T-helper 1 cell (primary cell): Measurements from ENCODE around the gene SLC13A2.
"Not testable (repeated sequence)": the region's sequence is repeated elsewhere in the genome, so short reads cannot be mapped to it uniquely, and the experiment has no call there.

Experiments used
- DNase-seq, 5 donors: peaks; one replicate each; pipeline ENCODE4 v3.0.0-alpha.2; 2012 to 2020
- total RNA-seq, 4 donors: gene quantifications; one replicate each; lab custom pipeline; 2026; lab: John Stamatoyannopoulos, UW

Gene SLC13A2
- total RNA-seq, result 0 reads per million in 4 donors

GRCh38 chr17:28473542-28473941, at the start of gene SLC13A2:
Gene SLC13A2 (plus strand): TSS chr17:28473644. CDS start chr17:28473713, 69 bp downstream.
- no peak for DNase-seq

- no peak for DNase-seq
Observed at GRCh38 chr17:28425206-28425605, 48.2 kb upstream of the SLC13A2 start.

- no peak for DNase-seq
Observed at GRCh38 chr17:28426081-28426519, 47.3 kb upstream of the SLC13A2 start.

GRCh38 chr17:28427371-28427770, 46.1 kb upstream of the SLC13A2 start:
- no peak for DNase-seq

GRCh38 chr17:28427982-28428381, 45.5 kb upstream of the SLC13A2 start:
- DNase-seq, result not testable (repeated sequence)

- no peak for DNase-seq
Observed at GRCh38 chr17:28433721-28434120, 39.7 kb upstream of the SLC13A2 start.

GRCh38 chr17:28434326-28434725, 39.1 kb upstream of the SLC13A2 start:
- not testable (repeated sequence) for DNase-seq

GRCh38 chr17:28443901-28444638, 29.4 kb upstream of the SLC13A2 start:
- DNase-seq, result no peak

GRCh38 chr17:28446716-28447395, 26.6 kb upstream of the SLC13A2 start:
- DNase-seq, result no peak

- no peak for DNase-seq
Observed at GRCh38 chr17:28447396-28447760, 26.1 kb upstream of the SLC13A2 start.

- no peak for DNase-seq
Observed at GRCh38 chr17:28449859-28450258, 23.6 kb upstream of the SLC13A2 start.

- no peak for DNase-seq
Observed at GRCh38 chr17:28457890-28458289, 15.6 kb upstream of the SLC13A2 start.

GRCh38 chr17:28458881-28459280, 14.6 kb upstream of the SLC13A2 start:
- DNase-seq, result not testable (repeated sequence)

- no peak for DNase-seq
Observed at GRCh38 chr17:28460901-28461300, 12.5 kb upstream of the SLC13A2 start.

- DNase-seq, result no peak
Observed at GRCh38 chr17:28466001-28466400, 7.4 kb upstream of the SLC13A2 start.

- no peak for DNase-seq
Observed at GRCh38 chr17:28466521-28467048, 6.9 kb upstream of the SLC13A2 start.

GRCh38 chr17:28467456-28468025, 5.9 kb upstream of the SLC13A2 start:
- DNase-seq, result no peak

GRCh38 chr17:28468033-28468735, 5.3 kb upstream of the SLC13A2 start:
- DNase-seq, result not testable (repeated sequence)

- peak in 1 of 5 donors; percentile 64 for DNase-seq
Observed at GRCh38 chr17:28468781-28469180, 4.7 kb upstream of the SLC13A2 start.

GRCh38 chr17:28469376-28469775, 4.1 kb upstream of the SLC13A2 start:
- DNase-seq, result no peak

GRCh38 chr17:28470266-28470913, 3.1 kb upstream of the SLC13A2 start:
- DNase-seq, result no peak

- DNase-seq, result no peak
Observed at GRCh38 chr17:28470914-28471366, 2.5 kb upstream of the SLC13A2 start.
